GM12874 (cell line): ENCODE measurements around the gene SORT1.

Experiments
- TF ChIP-seq, protein P1 (sequence below): IDR thresholded peaks from 2 replicates; pipeline ENCODE4 v1.5.1; 2011; ENCODE audit warnings: low read depth, mild to moderate bottlenecking, control low read depth, low read length, moderate library complexity; ENCODE audit not compliant: insufficient read depth

SORT1 gene

GRCh38 chr1:109395602-109396512 lies 1.9 kb downstream of the SORT1 start:
- TF ChIP-seq, protein P1, sequence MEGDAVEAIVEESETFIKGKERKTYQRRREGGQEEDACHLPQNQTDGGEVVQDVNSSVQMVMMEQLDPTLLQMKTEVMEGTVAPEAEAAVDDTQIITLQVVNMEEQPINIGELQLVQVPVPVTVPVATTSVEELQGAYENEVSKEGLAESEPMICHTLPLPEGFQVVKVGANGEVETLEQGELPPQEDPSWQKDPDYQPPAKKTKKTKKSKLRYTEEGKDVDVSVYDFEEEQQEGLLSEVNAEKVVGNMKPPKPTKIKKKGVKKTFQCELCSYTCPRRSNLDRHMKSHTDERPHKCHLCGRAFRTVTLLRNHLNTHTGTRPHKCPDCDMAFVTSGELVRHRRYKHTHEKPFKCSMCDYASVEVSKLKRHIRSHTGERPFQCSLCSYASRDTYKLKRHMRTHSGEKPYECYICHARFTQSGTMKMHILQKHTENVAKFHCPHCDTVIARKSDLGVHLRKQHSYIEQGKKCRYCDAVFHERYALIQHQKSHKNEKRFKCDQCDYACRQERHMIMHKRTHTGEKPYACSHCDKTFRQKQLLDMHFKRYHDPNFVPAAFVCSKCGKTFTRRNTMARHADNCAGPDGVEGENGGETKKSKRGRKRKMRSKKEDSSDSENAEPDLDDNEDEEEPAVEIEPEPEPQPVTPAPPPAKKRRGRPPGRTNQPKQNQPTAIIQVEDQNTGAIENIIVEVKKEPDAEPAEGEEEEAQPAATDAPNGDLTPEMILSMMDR, result no peak

- TF ChIP-seq, protein P1, result no peak
Observed at GRCh38 chr1:109394591-109395281, 3.0 kb downstream of the SORT1 start.

DNA sequence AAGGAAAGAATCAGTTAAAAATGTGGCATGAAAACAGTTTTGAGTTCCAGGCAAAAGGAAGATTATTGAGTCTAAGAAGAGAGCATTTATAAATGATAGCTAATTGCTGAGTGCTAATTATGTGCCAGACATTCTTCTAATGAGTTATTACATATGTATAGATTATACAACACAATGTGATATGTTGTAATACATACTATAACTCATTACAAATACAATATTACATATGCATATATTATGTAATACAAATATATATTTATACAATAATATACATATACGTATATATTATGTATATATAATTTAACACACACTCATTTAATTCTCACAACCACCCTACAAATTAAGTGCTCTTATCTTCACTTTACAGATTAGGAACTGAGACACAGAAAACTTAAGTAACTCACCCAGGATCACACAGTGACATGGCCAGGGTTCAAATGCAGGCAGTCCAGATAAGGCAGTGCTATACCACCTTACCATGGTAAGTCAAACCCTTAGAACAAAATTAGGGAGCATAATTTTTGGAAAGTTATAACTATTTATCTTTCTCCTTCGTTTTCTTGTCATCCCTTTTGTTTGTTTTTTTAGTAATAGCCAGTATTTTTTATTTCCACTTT lies 4.0 kb downstream of the SORT1 start:
- TF ChIP-seq, protein P1, result no peak

DNA sequence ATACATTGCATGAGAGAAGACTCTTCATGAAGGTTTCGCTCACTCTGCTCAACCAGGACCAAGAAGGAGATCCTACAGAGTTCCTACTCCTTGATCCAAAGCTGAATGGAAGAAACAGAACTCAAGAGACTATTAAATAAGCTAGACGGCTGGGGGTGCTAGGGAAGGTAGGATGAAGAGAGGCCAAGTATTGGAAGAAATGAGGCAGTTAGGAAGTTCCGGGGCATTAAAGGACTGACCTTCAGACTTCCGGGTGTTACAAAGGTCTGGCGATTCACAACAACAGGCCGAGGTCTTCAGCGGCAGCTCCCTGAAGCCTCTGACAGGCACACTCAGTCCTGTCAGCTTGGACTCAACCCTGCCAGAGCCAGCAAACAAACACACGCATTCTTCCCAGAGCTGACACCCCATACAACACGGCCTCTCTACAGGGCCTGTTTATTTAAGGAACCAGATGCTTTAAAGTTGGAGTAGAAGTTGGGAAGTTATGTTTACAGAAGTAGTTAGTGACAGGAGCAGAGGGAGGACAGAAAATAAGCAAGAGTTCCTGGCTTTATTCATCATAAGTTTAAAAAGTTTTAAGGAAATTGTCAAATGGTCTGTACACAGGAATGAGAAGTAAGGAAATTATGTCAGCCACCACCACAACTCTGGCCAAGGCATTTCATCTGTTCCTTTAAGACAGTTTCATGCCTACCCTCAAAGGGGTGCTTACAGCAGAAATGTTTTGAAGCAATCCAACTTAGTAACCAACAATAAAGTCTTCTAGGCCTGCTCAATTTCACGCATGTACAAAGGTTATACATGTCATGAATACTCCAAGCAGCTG lies 4.7 kb downstream of the SORT1 start:
- TF ChIP-seq, protein P1, result no peak

DNA sequence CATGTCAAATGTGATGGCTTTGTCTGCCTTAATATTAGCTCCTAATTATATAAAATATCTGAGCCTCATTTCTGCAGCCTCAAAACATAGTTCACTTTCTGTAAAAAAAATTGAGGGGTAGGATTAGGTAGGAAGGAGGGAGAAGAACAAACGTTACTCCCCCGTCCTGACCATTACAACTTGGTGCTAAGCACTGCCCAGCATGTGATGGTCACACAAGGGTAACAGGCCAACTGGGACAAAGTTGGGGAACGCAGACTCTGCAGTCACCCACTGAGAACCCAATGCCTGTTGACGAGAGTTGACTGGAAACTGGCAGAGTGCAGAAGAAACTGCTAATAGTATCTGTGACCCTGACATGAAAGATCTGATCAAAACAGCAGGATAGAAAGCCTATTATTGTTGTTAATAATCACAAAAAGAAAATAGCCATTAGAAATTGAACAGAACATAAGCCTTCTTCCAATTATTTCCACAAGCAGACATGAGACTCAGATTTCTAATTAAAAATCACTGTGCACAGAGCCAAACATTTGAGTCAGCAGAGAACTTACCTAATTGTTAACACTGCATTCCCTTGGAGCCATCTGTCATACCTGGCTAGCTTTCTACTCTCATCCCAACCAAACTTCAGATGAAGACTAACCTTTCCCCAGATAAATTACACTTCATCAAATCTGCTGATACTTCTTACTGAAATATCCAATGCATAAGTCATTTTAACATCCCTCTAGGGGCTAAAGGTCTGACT lies 5.5 kb downstream of the SORT1 start:
- TF ChIP-seq, protein P1, result no peak

DNA sequence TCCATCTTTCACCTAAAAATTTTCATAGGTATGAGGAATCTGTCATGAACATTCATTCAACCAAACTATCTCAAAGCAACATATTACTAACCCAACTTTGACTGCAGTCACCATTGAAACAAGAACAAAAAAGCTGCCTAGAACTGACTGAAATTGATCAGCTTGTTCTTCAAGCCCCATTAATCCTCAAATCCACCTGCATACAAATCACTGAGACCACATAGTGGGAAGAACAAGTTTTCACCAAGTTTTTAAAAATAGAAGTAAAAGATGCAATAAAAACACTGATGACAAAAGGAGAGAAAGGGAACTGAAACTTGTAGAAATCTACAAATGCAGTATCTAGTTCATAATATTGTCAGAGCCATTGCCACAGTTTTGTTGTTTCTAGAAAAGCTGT lies 6.1 kb downstream of the SORT1 start:
- TF ChIP-seq, protein P1, result no peak
